Measurements from ENCODE around the gene HDHD3. TPM values are rescaled to one million over a fixed set of nuclear protein-coding genes. Genes with fewer than 3 reads are reported as not detected.

Gene HDHD3
- total RNA-seq, 1 experiment from 2014 or later = 10.1 TPM

- H3K4me3 Mint-ChIP-seq (ENCODE audit: unreplicated experiment) = no peak overlapping the region
- ChIA-PET CTCF (interaction anchor here (0.7 to 1.1 kb wide), 2 partner anchors 182 to 263 kb away, joined by 3 to 6 read pairs; no protein-coding TSS in a partner anchor), POLR2A (interaction anchor here (0.7 kb wide), 1 partner anchor 164 kb away, joined by 3 read pairs; no protein-coding TSS in a partner anchor)
- no peaks in the 10 kb centered on the region for H3K36me3 Mint-ChIP-seq (ENCODE audit: insufficient read depth, unreplicated experiment)
- intact Hi-C loops (cut with micrococcal nuclease) = no loop called here
- H3K9me3 Mint-ChIP-seq (ENCODE audit: unreplicated experiment) = no peaks in the 10 kb centered on the region
- H3K27me3 Mint-ChIP-seq (ENCODE audit: insufficient read depth, unreplicated experiment) = no peaks in the 10 kb centered on the region
- BruUV-seq (replicated peaks) = no TSS peak
- no peak overlapping the region for H3K27ac Mint-ChIP-seq (ENCODE audit: low read depth, unreplicated experiment)
- DNase-seq (ENCODE audit: unreplicated experiment) = no peak
- H3K4me1 Mint-ChIP-seq (ENCODE audit: insufficient read depth, unreplicated experiment) = peaks cover 6% of the 10 kb centered on the region
- no peak for TF ChIP-seq CTCF (IDR thresholded peaks at IDR 0.05; ENCODE audit: unreplicated experiment)
Measured at GRCh38 chr9:113395000-113395861, 18.4 kb upstream of the HDHD3 start.

- no peak overlapping the region for H3K4me3 Mint-ChIP-seq (ENCODE audit: unreplicated experiment)
- H3K27ac Mint-ChIP-seq (ENCODE audit: low read depth, unreplicated experiment) = no peak overlapping the region
- ChIA-PET POLR2A (no interaction called here), CTCF (interaction anchor here (0.7 to 1.0 kb wide), 2 partner anchors 15 to 54 kb away, joined by 3 to 4 read pairs; partner anchors contain the start of gene WDR31)
- no peak for DNase-seq (ENCODE audit: unreplicated experiment)
- intact Hi-C loops (cut with micrococcal nuclease) = no loop called here
- H3K4me1 Mint-ChIP-seq (ENCODE audit: insufficient read depth, unreplicated experiment) = no peaks in the 10 kb centered on the region
- BruUV-seq (replicated peaks) = no TSS peak
- no peaks in the 10 kb centered on the region for H3K36me3 Mint-ChIP-seq (ENCODE audit: insufficient read depth, unreplicated experiment)
- TF ChIP-seq CTCF (IDR thresholded peaks at IDR 0.05; ENCODE audit: unreplicated experiment) = no peak
- no peaks in the 10 kb centered on the region for H3K27me3 Mint-ChIP-seq (ENCODE audit: insufficient read depth, unreplicated experiment)
- H3K9me3 Mint-ChIP-seq (ENCODE audit: unreplicated experiment) = no peaks in the 10 kb centered on the region
Measured at GRCh38 chr9:113393281-113393680, 16.5 kb upstream of the HDHD3 start.

- H3K9me3 Mint-ChIP-seq (ENCODE audit: unreplicated experiment) = no peaks in the 10 kb centered on the region
- ChIA-PET POLR2A (no interaction called here), CTCF (interaction anchor here (1.1 to 1.7 kb wide), 2 partner anchors 9 to 15 kb away, joined by 4 to 7 read pairs; partner anchors contain the start of gene ALAD)
- no peak overlapping the region for H3K27ac Mint-ChIP-seq (ENCODE audit: low read depth, unreplicated experiment)
- intact Hi-C loops (cut with micrococcal nuclease) = no loop called here
- H3K4me1 Mint-ChIP-seq (ENCODE audit: insufficient read depth, unreplicated experiment) = no peaks in the 10 kb centered on the region
- no TSS peak for BruUV-seq (replicated peaks)
- no peak overlapping the region for H3K4me3 Mint-ChIP-seq (ENCODE audit: unreplicated experiment)
- no peak for DNase-seq (ENCODE audit: unreplicated experiment)
- no peaks in the 10 kb centered on the region for H3K36me3 Mint-ChIP-seq (ENCODE audit: insufficient read depth, unreplicated experiment)
- no peaks in the 10 kb centered on the region for H3K27me3 Mint-ChIP-seq (ENCODE audit: insufficient read depth, unreplicated experiment)
- TF ChIP-seq CTCF (IDR thresholded peaks at IDR 0.05; ENCODE audit: unreplicated experiment) = no peak
Measured at GRCh38 chr9:113391917-113392316, 15.1 kb upstream of the HDHD3 start.

- H3K4me1 Mint-ChIP-seq (ENCODE audit: insufficient read depth, unreplicated experiment) = no peaks in the 10 kb centered on the region
- no peak for DNase-seq (ENCODE audit: unreplicated experiment)
- H3K27ac Mint-ChIP-seq (ENCODE audit: low read depth, unreplicated experiment) = no peak overlapping the region
- no peaks in the 10 kb centered on the region for H3K9me3 Mint-ChIP-seq (ENCODE audit: unreplicated experiment)
- CTCF ChIA-PET = interaction anchor here (0.6 to 1.7 kb wide), 5 partner anchors 11 to 701 kb away, joined by 3 to 7 read pairs (median 3); partner anchors contain the start of genes ALAD and CDC26
- no peaks in the 10 kb centered on the region for H3K27me3 Mint-ChIP-seq (ENCODE audit: insufficient read depth, unreplicated experiment)
- H3K36me3 Mint-ChIP-seq (ENCODE audit: insufficient read depth, unreplicated experiment) = no peaks in the 10 kb centered on the region
- H3K4me3 Mint-ChIP-seq (ENCODE audit: unreplicated experiment) = no peak overlapping the region
- TF ChIP-seq CTCF (IDR thresholded peaks at IDR 0.05; ENCODE audit: unreplicated experiment) = no peak
- BruUV-seq (replicated peaks) = no TSS peak
- intact Hi-C loops (cut with micrococcal nuclease) = no loop called here
- POLR2A ChIA-PET = no interaction called here
Measured at GRCh38 chr9:113390192-113390960, 13.6 kb upstream of the HDHD3 start.
